ENCODE results near the gene COPS7A. TPM values are rescaled to one million over a fixed set of nuclear protein-coding genes. Genes with fewer than 3 reads are reported as not detected.
A peak's percentile ranks its signal among the peaks of the same experiment; 100 is the strongest.
"Not testable (repeated sequence)": the region's sequence is repeated elsewhere in the genome, so short reads cannot be mapped to it uniquely, and the experiment has no call there.

COPS7A gene
- total RNA-seq, 8 experiments from 2014 or later = 23.0 to 115 (median 44.1) TPM

DNA sequence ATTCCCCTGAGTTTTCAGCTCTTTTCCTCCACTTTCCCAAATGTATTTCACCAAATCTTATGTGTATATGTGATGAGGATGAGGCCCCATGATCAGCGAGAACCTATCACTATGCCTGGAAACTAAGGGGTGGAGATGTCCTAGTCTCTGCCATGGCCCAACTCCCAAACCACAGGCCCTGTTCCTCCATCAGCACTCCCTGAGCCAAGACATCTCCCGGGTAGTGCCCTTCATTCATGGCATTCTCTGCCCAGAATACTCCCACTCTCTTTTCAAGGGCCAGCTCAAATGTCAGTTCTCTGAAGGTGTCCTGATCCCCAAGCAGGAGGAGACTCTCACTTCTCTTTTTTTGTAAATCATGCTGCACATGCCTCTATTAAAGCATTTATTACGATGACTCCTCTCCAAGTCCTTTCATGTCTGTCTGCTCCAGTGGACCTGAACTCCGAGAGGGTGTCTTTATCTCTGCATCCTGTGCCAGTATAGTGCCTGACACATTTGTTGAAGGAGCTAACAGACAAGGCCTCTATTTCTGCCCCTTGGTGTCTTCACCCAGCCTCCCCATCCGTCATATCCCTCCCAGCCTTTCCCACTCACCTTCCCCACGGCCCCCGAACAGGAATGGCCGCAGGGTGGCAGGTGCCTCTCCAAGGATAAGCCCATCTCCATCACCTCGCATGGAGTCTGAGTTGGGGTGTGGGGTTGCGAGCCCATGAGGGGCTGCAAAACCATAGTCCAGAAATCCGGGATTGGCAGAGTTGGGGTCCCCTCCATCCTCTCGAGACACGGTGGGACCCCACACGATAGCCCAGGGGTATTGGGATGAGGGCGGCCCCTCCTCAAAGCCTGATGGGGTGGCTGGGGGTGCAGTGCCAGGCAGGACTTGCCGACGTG lies 26.9 kb upstream of the COPS7A start:
- ATAC-seq (replicated peaks in 6 of 8) = no peak
- 42 to 100% (median 93%) methylated on average over 1 to 10 of the region's 17 CpGs; no CpG with 5 or more reads in 5 of the 10 experiments for WGBS, 10 experiments
- no peak overlapping the region for H3K27ac ChIP-seq
- in situ Hi-C loops (cut with MboI; ENCODE audit: low pct_unique_long_range_greater_than_20kb in 2 of 9, low sequenced_read_pairs in 9 of 9, unreplicated experiment in 9 of 9) = no loop called here
- peaks cover 18 to 26% of the 10 kb centered on the region in 2 donors for H3K4me1 ChIP-seq (replicated peaks in 1 of 2)
- no peak overlapping the region for H3K4me3 ChIP-seq

DNA sequence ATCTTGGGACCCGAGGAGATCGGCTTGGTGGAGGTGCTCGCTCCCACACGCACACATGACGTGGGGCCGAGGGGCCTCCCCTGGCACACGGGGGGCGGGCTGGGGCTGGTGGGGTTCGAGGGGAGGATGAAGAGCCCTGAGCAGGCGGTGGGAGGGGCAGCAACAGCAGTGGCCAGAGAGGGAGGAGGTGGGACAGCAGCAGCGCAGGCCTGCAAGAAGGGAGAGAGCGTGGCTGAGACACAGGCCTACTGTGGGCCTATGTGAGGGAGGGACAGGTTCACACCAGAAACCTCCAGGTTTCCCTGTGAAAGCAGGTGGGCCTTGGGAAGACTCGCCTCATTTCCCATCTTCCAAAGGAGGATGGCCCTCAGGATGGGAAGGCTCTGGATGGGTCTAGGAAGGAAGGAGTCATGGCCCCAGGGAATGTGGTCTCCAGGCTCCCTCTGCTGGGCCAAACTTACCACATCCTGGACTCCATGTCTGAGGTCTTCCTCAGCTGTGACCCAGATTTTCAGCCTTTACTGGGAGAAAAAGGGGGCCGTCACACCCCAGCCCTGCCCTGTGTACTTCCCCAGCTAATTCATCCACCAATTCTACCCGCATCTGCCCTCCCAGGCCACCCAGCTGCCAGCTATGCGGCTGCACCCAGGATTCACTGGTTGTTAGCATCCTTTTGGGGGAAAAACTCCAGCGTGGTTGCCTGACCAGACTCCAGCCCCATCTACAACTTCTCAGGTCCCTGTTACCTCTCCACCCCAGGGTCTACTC lies 26.1 kb upstream of the COPS7A start:
- ATAC-seq (replicated peaks in 6 of 8) = peak in 4 of 8 experiments; percentile 7 to 83 (median 65)
- 0 to 80% (median 40%) methylated on average over 1 to 3 of the region's 17 CpGs; no CpG with 5 or more reads in 4 of the 10 experiments for WGBS, 10 experiments
- Histone ChIP-seq H3K4me3 (no peak overlapping the region), H3K27ac (no peak overlapping the region), H3K4me1 (replicated peaks in 1 of 2) (peaks cover 14 to 20% of the 10 kb centered on the region in 2 donors)
- in situ Hi-C loops (cut with MboI; ENCODE audit: low pct_unique_long_range_greater_than_20kb in 2 of 9, low sequenced_read_pairs in 9 of 9, unreplicated experiment in 9 of 9) = no loop called here

DNA sequence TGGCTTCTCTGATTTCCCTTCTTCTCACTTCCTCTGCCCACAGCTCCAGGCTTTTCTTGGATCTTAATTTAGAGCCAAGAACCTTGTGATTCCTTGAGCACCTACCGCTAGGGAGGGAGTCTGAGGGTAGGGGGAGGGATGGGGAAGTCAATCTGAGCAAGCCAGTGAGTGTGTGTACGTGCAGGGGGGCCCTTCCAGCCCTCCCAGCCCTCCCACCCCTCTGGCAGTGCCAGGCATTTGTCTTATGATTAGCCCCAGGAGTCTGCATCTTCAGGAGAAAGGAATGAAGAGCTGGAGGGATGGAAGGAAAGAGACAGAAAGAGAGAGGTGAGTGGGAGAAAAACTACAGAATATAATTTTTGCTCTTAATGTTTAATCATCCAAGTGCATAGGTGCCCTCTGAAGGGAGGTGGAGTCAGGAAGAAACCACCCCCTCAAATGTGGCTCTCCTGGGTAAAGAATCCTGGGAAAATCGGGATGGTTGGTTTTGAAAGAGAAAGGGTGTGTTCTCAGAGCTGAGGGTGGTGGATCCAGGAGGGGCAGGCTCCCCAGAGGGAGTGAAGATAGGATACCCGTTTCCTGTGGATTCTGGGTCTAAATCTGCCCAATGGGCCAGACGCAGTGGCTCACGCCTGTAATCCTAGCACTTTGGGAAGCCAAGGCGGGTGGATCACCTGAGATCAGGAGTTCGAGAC lies 25.3 kb upstream of the COPS7A start:
- Histone ChIP-seq H3K4me1 (replicated peaks in 1 of 2) (peaks cover 8 to 13% of the 10 kb centered on the region in 2 donors), H3K27ac (no peak overlapping the region), H3K4me3 (peak overlapping the region in 3 of 5 donors; percentile 76 to 87 (median 80))
- WGBS, 10 experiments = 20 to 92% (median 80%) methylated on average over 1 to 5 of the region's 8 CpGs; no CpG with 5 or more reads in 5 of the 10 experiments
- no peak for ATAC-seq (replicated peaks in 6 of 8)
- in situ Hi-C loops (cut with MboI; ENCODE audit: low pct_unique_long_range_greater_than_20kb in 2 of 9, low sequenced_read_pairs in 9 of 9, unreplicated experiment in 9 of 9) = no loop called here

DNA sequence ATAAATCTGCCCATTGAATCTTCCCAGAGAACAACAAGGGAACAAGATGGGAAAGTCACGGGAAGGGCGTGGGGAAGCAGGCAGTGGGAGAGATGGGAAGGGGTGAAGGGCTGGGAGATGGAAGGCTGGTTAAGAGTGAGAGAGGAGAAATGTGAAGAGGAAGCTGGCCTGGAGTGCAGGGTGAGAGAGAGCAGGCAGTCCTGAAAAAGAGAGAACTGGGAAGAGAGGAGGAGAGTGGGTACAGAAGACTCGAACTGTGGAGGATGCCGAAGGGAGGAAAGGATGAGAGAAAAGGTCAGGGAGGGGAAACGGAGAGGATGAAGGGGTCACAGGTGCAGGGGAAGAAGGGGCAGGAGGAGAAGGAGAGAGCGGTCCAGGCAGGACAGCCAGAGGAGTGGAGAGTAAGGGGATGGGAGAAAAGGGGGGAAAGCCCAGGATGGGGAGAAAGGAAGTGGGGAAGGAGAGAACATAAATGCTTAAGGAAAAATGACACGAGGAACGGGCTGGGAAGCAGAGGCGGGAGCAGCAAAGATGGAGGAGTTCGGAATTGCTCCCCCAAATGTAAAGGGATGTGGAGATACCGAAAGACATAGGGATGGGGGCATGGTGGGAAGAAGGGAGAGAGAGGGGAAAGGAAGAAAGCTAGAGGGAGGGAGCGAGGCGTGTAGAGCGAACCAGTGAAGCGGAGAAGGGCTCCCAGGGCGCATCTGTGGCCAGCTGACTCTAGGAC lies 24.4 kb upstream of the COPS7A start:
- in situ Hi-C loops (cut with MboI; ENCODE audit: low pct_unique_long_range_greater_than_20kb in 2 of 9, low sequenced_read_pairs in 9 of 9, unreplicated experiment in 9 of 9) = no loop called here
- WGBS, 10 experiments = 18 to 71% (median 27%) methylated on average over 1 to 12 of the region's 16 CpGs; no CpG with 5 or more reads in 1 of the 10 experiments
- peaks cover 12% of the 10 kb centered on the region in 2 donors for H3K4me1 ChIP-seq (replicated peaks in 1 of 2)
- peak overlapping the region; percentile 75 to 84 for H3K27ac ChIP-seq
- peak overlapping the region; percentile 72 to 97 (median 80) for H3K4me3 ChIP-seq
- ATAC-seq (replicated peaks in 6 of 8) = no peak

DNA sequence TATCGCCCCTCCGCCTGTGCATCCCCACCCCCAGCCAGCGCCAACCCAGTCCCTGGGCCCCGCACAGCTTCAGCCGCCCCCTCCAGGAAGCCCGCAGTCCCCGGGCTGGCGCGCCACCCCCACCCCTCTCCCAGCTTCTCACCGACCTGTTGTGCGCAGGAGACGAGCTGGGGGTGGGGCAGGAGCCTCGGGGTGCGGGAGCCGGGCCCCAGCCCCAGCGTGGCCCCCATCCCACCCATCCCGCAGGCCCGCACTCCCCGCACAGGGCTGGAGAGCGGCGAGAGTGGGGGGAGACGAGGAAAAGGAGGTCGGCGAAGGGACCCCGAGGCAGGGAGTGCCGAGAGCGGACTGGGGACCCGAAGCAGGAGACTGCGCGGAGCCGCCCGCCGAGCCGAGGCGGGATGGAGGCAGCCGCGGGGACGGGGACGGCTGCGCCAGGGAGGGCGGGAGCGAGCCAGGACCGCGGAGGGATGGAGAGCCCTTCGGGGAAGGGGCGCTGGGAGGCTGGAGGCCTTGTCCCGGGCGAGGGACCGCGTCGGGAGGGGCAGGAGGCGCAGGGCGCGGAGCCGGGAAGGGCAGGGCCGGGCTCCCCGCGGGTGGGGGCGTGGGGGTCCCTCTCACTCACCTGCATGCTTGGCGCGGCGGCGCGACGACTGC lies 23.7 kb upstream of the COPS7A start:
- peak; percentile 39 to 75 (median 68) for ATAC-seq (replicated peaks in 6 of 8)
- peaks cover 12% of the 10 kb centered on the region in 2 donors for H3K4me1 ChIP-seq (replicated peaks in 1 of 2)
- in situ Hi-C loops (cut with MboI; ENCODE audit: low pct_unique_long_range_greater_than_20kb in 2 of 9, low sequenced_read_pairs in 9 of 9, unreplicated experiment in 9 of 9) = no loop called here
- peak overlapping the region; percentile 72 to 97 (median 80) for H3K4me3 ChIP-seq
- WGBS, 10 experiments = 0% methylated on average over 1 of the region's 65 CpGs; no CpG with 5 or more reads in 9 of the 10 experiments
- H3K27ac ChIP-seq = peak overlapping the region; percentile 75 to 84

DNA sequence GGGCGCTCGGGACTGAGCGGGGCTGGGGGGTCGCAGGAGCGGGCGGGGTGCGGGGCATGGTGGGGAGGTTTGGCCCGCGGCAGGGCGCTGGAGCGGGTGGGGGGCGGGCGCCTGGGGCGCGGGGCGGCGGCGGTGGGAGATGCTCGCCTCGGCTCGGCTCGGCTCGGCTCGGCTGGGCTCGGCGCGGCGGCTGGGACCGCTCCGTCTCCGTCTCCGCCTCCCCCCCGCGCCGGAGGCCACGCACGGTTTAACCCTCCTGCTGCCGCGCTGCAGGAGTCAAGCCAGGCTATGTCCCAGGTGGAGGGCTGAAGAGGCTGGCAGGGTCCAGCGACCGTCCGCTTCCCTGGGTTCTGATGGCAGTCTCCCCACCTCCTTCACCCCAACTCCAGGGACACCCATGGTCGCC lies 23.2 kb upstream of the COPS7A start, which contains the start of gene PIANP:
Gene PIANP, minus strand, starts transcription at position 170 of the 406 bp plus-strand sequence. CDS start 2,754 bp downstream, outside the sequence.
- in situ Hi-C loops (cut with MboI; ENCODE audit: low pct_unique_long_range_greater_than_20kb in 2 of 9, low sequenced_read_pairs in 9 of 9, unreplicated experiment in 9 of 9) = no loop called here
- peaks cover 12% of the 10 kb centered on the region in 2 donors for H3K4me1 ChIP-seq (replicated peaks in 1 of 2)
- 0% methylated on average over 1 to 2 of the region's 43 CpGs; no CpG with 5 or more reads in 8 of the 10 experiments for WGBS, 10 experiments
- H3K27ac ChIP-seq = peak within 1 kb of the TSS; percentile 75 to 84
- peak; percentile 66 to 86 (median 78) for ATAC-seq (replicated peaks in 6 of 8)
- peak within 1 kb of the TSS; percentile 72 to 97 (median 80) for H3K4me3 ChIP-seq

DNA sequence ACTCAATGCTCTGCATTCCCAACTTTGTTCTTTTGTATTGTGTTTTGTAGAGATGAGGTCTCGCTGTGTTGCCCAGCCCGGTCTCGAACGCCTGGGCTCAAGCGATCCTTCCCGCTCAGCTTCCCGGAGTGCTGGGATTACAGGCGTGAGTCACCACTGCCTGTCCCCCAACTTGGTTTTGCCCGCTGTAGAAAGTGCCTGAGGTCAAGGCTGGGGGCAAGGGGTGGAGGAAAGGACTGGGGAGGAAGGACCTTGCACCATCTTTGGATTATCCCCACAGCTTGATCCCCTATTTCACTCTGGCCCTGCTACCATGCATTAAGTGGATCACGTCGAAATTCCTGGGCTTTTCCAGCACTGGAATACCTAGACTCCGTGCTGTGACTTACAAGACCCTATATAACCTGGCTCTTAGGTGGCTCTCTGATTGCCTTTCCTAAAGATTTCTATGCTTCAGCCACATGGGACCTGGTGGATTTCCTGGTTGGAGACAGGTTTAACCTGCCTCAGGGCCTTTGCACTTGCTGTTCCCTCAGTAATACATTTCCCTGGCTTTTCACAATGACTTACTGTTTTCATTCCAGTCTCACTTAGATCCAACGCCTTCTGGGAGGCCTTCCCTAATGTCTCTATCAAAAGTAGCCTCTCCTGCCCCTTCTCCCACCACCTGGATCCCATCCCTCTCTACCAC lies 22.6 kb upstream of the COPS7A start:
- WGBS, 10 experiments = 10 to 94% (median 49%) methylated on average over 1 to 6 of the region's 13 CpGs; no CpG with 5 or more reads in 3 of the 10 experiments
- Histone ChIP-seq H3K27ac (peak overlapping the region; percentile 75 to 84), H3K4me3 (peak overlapping the region; percentile 72 to 97 (median 80)), H3K4me1 (replicated peaks in 1 of 2) (peaks cover 12% of the 10 kb centered on the region in 2 donors)
- ATAC-seq (replicated peaks in 6 of 8) = peak in 2 of 8 experiments; percentile 2 to 19
- in situ Hi-C loops (cut with MboI; ENCODE audit: low pct_unique_long_range_greater_than_20kb in 2 of 9, low sequenced_read_pairs in 9 of 9, unreplicated experiment in 9 of 9) = no loop called here

DNA sequence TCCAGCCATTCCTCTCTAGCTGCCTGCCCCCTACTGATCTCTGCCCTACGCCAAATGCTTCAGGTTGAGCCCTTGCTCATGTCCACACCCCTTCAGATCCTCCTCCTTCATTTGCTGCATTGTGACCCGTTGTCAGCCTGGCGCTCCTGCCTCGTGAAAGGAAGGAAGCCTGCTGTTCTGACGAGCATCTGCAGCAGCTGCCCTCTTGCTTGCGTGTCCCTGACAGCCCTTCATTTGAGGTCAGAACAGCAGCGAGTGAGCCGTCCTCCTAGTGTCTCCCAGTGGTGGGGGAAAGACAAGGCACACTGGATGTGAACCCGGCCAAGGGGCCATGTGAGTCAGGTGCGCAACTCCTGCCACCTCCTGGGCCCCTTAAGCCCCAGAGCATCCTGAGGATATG lies 20.2 kb upstream of the COPS7A start:
- Histone ChIP-seq H3K27ac (peak overlapping the region; percentile 22 to 33), H3K4me1 (replicated peaks in 1 of 2) (peaks cover 12 to 14% of the 10 kb centered on the region in 2 donors), H3K4me3 (no peak overlapping the region)
- in situ Hi-C loops (cut with MboI; ENCODE audit: low pct_unique_long_range_greater_than_20kb in 2 of 9, low sequenced_read_pairs in 9 of 9, unreplicated experiment in 9 of 9) = no loop called here
- WGBS, 10 experiments = 0 to 40% (median 6%) methylated on average over 1 to 6 of the region's 10 CpGs; no CpG with 5 or more reads in 3 of the 10 experiments
- ATAC-seq (replicated peaks in 6 of 8) = peak in 6 of 8 experiments; percentile 5 to 51 (median 36)

DNA sequence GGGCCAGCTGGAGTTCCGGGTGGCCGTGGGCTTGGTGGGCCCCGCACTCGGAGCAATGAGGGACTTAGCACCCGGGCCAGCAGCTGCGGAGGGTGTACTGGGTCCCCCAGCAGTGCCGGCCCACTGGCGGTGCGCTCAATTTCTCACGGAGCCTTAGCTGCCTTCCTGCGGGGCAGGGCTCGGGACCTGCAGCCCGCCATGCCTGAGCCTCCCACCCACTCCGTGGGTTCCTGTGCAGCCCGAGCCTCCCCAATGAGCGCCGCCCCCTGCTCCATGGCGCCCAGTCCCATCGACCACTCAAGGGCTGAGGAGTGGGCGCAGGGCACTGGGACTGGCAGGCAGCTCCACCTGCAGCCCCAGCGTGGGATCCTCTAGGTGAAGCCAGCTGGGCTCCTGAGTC lies 15.5 kb upstream of the COPS7A start:
- peak overlapping the region in 1 of 2 donors; percentile 41 for H3K27ac ChIP-seq
- H3K4me1 ChIP-seq (replicated peaks in 1 of 2); H3K4me3 ChIP-seq; in situ Hi-C loops (cut with MboI; ENCODE audit: low pct_unique_long_range_greater_than_20kb in 2 of 9, low sequenced_read_pairs in 9 of 9, unreplicated experiment in 9 of 9); ATAC-seq (replicated peaks in 6 of 8): not testable (repeated sequence)
- WGBS, 10 experiments = no CpG with 5 or more reads among the region's 21 CpGs

DNA sequence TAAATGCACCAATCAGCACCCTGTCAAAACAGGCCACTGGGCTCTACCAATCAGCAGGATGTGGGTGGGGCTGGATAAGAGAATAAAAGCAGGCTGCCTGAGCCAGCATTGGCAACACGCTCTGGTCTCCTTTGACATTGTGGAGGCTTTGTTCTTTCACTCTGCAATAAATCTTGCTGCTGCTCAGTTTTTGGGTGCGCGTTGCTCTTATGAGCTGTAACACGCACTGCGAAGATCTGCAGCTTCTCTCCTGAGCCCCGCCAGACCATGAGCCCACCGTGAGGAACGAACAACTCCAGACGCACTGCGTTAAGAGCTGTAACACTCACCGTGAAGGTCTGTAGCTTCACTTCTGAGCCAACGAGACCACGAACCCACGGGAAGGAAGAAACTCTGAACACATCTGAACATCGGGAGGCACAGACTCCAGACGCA lies 14.9 kb upstream of the COPS7A start:
- Histone ChIP-seq H3K4me1 (replicated peaks in 1 of 2) (peaks cover under 1 to 4% of the 10 kb centered on the region in 2 donors), H3K4me3 (no peak overlapping the region), H3K27ac (no peak overlapping the region)
- 47 to 87% (median 80%) methylated on average over 1 to 14 of the region's 16 CpGs; no CpG with 5 or more reads in 3 of the 10 experiments for WGBS, 10 experiments
- in situ Hi-C loops (cut with MboI; ENCODE audit: low pct_unique_long_range_greater_than_20kb in 2 of 9, low sequenced_read_pairs in 9 of 9, unreplicated experiment in 9 of 9) = no loop called here
- ATAC-seq (replicated peaks in 6 of 8) = peak in 4 of 8 experiments; percentile 37 to 75 (median 64)

All from motor neuron (in vitro differentiated cells).